HepG2 (cell line): Measurements from ENCODE around the gene BIRC2. TPM values are rescaled to one million over a fixed set of nuclear protein-coding genes. Genes with fewer than 3 reads are reported as not detected.

Experiments used
- ATM ChIP-seq: fragments of 450-650 bp; IDR thresholded peaks from 2 replicates; pipeline ENCODE4 v1.7.1; 2017; ENCODE audit warnings: mild to moderate bottlenecking, borderline replicate concordance
- CENPT ChIP-seq: sonication (generic); formaldehyde crosslinking; IDR thresholded peaks from 2 replicates; pipeline ENCODE4 v1.8.0; 2022; ENCODE audit warnings: low read depth, mild to moderate bottlenecking, moderate library complexity, missing genetic modification reagents
- DR1 ChIP-seq: sonication (generic); formaldehyde crosslinking; IDR thresholded peaks from 2 replicates; pipeline ENCODE4 v1.8.0; 2021; ENCODE audit warnings: mild to moderate bottlenecking, missing genetic modification reagents, inconsistent platforms
- FOXK1 ChIP-seq: sonication (generic); formaldehyde crosslinking; IDR thresholded peaks from 2 replicates; pipeline ENCODE4 v1.4.0; 2020; ENCODE audit warnings: low read depth, missing genetic modification reagents, borderline replicate concordance
- HHEX ChIP-seq: IDR thresholded peaks from 2 replicates; pipeline ENCODE4 v1.6.1; 2016; ENCODE audit warnings: control low read depth
- HNRNPK ChIP-seq: fragments of 200-400 bp; formaldehyde crosslinking; IDR thresholded peaks from 2 replicates; pipeline ENCODE4 v1.6.1; 2018; ENCODE audit warnings: low read length, low read depth, moderate library complexity, mild to moderate bottlenecking; ENCODE audit not compliant: poor library complexity, severe bottlenecking
- MZF1 ChIP-seq: sonication (generic); formaldehyde crosslinking; IDR thresholded peaks from 2 replicates; pipeline ENCODE4 v1.8.1; 2023; ENCODE audit warnings: mild to moderate bottlenecking, missing genetic modification reagents, borderline replicate concordance
- POLR2G ChIP-seq: fragments of 200-400 bp; formaldehyde crosslinking; IDR thresholded peaks from 2 replicates; pipeline ENCODE4 v1.6.1; 2018; ENCODE audit warnings: mild to moderate bottlenecking, low read depth, low read length, moderate library complexity
- TBX3 ChIP-seq: fragments of 450-650 bp; IDR thresholded peaks from 2 replicates; pipeline ENCODE4 v1.6.1; 2017; ENCODE audit warnings: antibody characterized with exemption, mild to moderate bottlenecking, inconsistent platforms, borderline replicate concordance
- ZNF776 ChIP-seq: sonication (generic); formaldehyde crosslinking; IDR thresholded peaks from 2 replicates; pipeline ENCODE4 v1.4.0; 2020; ENCODE audit warnings: mild to moderate bottlenecking, missing genetic modification reagents
- polyA plus RNA-seq, 8 experiments: library from polyadenylated mRNA; depleted of rRNA in 3 of 8; stranded (reverse) in 7 of 8; unstranded in 1 of 8; fragments of >200 nt; fragmentation: Illumina TruSeq in 4 of 8; extraction: Trizol in 4 of 8; gene quantifications; 2 replicates each; pipeline versions ENCODE4 v1.2.1 to v1.2.3, GENCODE V29; 2011 to 2016; ENCODE audit warnings: low read depth in 4 of 8, missing spikeins in 1 of 8, mixed read lengths in 1 of 8; ENCODE audit not compliant: insufficient read depth in 1 of 8
- total RNA-seq, 5 experiments: library from RNA; depleted of rRNA; stranded (reverse); fragments of >200 nt; fragmentation: Illumina TruSeq; extraction: Trizol; gene quantifications; 2 replicates each; pipeline ENCODE4 v1.2.3, GENCODE V29; 2016; ENCODE audit warnings: low read depth in 1 of 5
- TF ChIP-seq, protein P1 (sequence below): sonication (generic); formaldehyde crosslinking; IDR thresholded peaks from 2 replicates; pipeline ENCODE4 v1.4.0; 2020; ENCODE audit warnings: missing genetic modification reagents
- TF ChIP-seq, protein P2 (sequence below): conservative IDR thresholded peaks from 2 replicates; pipeline ENCODE4 v1.6.1; 2018; ENCODE audit warnings: missing genetic modification reagents
- TF ChIP-seq, protein P3 (sequence below): sonication (generic); formaldehyde crosslinking; IDR thresholded peaks from 2 replicates; pipeline ENCODE4 v1.9.0; 2021; ENCODE audit warnings: mild to moderate bottlenecking, missing genetic modification reagents
- TF ChIP-seq, protein P4 (sequence below): sonication (generic); formaldehyde crosslinking; IDR thresholded peaks from 2 replicates; pipeline ENCODE4; 2020; ENCODE audit warnings: missing genetic modification reagents, mild to moderate bottlenecking, borderline replicate concordance

BIRC2 gene
- total and polyA plus RNA-seq, 2 of the 13 experiments (the other 11 are each of a cell fraction or from before 2014, with no cell fraction given) = 61.7 to 62.2 TPM

DNA sequence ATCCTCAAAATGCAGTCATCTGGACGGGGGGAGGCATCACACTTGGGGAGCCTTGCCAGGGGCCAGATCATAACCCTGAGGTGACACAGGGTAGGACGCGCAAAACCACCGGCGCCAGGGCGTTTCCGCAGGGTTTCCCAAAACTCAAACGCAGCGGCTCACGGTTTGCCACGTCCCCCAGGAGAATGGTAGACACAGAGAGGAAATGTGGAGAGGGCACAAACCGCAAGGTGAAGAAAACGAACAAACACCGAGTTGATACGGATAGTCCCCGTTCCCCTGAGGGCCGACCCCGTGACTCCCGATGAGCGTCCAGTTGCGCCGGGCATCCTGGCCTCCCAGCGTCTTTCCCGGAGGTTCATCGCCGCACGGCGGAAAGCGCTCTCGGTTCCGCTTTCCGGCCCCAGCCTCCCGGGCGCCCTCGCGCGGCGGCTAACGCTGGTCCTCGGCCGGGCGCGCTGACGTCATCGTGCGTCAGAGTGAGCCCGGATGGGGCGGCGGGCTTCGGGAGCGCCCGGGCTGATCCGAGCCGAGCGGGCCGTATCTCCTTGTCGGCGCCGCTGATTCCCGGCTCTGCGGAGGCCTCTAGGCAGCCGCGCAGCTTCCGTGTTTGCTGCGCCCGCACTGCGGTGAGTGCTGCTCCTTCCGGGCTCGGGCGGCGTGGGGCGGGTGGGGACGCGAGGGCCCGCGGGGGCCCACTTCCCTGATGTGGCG, at the start of gene BIRC2 (continued):
- 0 out of 2 replicates have a peak, but pooled peaks have one; percentile 34 for TF ChIP-seq FOXK1 (CRISPR knock-in tag)
- TF ChIP-seq POLR2G = peak; percentile 84
- TF ChIP-seq ZNF776 = peak; percentile 81; the same call in 1 of the 2 replicates
- TF ChIP-seq HHEX (CRISPR knock-in tag) = no peak
- TF ChIP-seq, protein P1, sequence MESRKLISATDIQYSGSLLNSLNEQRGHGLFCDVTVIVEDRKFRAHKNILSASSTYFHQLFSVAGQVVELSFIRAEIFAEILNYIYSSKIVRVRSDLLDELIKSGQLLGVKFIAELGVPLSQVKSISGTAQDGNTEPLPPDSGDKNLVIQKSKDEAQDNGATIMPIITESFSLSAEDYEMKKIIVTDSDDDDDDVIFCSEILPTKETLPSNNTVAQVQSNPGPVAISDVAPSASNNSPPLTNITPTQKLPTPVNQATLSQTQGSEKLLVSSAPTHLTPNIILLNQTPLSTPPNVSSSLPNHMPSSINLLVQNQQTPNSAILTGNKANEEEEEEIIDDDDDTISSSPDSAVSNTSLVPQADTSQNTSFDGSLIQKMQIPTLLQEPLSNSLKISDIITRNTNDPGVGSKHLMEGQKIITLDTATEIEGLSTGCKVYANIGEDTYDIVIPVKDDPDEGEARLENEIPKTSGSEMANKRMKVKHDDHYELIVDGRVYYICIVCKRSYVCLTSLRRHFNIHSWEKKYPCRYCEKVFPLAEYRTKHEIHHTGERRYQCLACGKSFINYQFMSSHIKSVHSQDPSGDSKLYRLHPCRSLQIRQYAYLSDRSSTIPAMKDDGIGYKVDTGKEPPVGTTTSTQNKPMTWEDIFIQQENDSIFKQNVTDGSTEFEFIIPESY = peak; percentile 38; the same call in 1 of the 2 replicates
- TF ChIP-seq HNRNPK = no peak
- TF ChIP-seq, protein P2, sequence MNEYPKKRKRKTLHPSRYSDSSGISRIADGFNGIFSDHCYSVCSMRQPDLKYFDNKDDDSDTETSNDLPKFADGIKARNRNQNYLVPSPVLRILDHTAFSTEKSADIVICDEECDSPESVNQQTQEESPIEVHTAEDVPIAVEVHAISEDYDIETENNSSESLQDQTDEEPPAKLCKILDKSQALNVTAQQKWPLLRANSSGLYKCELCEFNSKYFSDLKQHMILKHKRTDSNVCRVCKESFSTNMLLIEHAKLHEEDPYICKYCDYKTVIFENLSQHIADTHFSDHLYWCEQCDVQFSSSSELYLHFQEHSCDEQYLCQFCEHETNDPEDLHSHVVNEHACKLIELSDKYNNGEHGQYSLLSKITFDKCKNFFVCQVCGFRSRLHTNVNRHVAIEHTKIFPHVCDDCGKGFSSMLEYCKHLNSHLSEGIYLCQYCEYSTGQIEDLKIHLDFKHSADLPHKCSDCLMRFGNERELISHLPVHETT = peak; percentile 77; the same call in 1 of the 2 replicates
- no peak for TF ChIP-seq CENPT (CRISPR knock-in tag)
- TF ChIP-seq TBX3 = no peak
- TF ChIP-seq, protein P3, sequence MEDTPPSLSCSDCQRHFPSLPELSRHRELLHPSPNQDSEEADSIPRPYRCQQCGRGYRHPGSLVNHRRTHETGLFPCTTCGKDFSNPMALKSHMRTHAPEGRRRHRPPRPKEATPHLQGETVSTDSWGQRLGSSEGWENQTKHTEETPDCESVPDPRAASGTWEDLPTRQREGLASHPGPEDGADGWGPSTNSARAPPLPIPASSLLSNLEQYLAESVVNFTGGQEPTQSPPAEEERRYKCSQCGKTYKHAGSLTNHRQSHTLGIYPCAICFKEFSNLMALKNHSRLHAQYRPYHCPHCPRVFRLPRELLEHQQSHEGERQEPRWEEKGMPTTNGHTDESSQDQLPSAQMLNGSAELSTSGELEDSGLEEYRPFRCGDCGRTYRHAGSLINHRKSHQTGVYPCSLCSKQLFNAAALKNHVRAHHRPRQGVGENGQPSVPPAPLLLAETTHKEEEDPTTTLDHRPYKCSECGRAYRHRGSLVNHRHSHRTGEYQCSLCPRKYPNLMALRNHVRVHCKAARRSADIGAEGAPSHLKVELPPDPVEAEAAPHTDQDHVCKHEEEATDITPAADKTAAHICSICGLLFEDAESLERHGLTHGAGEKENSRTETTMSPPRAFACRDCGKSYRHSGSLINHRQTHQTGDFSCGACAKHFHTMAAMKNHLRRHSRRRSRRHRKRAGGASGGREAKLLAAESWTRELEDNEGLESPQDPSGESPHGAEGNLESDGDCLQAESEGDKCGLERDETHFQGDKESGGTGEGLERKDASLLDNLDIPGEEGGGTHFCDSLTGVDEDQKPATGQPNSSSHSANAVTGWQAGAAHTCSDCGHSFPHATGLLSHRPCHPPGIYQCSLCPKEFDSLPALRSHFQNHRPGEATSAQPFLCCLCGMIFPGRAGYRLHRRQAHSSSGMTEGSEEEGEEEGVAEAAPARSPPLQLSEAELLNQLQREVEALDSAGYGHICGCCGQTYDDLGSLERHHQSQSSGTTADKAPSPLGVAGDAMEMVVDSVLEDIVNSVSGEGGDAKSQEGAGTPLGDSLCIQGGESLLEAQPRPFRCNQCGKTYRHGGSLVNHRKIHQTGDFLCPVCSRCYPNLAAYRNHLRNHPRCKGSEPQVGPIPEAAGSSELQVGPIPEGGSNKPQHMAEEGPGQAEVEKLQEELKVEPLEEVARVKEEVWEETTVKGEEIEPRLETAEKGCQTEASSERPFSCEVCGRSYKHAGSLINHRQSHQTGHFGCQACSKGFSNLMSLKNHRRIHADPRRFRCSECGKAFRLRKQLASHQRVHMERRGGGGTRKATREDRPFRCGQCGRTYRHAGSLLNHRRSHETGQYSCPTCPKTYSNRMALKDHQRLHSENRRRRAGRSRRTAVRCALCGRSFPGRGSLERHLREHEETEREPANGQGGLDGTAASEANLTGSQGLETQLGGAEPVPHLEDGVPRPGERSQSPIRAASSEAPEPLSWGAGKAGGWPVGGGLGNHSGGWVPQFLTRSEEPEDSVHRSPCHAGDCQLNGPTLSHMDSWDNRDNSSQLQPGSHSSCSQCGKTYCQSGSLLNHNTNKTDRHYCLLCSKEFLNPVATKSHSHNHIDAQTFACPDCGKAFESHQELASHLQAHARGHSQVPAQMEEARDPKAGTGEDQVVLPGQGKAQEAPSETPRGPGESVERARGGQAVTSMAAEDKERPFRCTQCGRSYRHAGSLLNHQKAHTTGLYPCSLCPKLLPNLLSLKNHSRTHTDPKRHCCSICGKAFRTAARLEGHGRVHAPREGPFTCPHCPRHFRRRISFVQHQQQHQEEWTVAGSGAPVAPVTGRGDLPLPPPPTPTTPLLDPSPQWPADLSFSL (CRISPR knock-in tag) = no peak
- peak; percentile 72; the same call in 1 of the 2 replicates for TF ChIP-seq DR1 (CRISPR knock-in tag)
- TF ChIP-seq, protein P4, sequence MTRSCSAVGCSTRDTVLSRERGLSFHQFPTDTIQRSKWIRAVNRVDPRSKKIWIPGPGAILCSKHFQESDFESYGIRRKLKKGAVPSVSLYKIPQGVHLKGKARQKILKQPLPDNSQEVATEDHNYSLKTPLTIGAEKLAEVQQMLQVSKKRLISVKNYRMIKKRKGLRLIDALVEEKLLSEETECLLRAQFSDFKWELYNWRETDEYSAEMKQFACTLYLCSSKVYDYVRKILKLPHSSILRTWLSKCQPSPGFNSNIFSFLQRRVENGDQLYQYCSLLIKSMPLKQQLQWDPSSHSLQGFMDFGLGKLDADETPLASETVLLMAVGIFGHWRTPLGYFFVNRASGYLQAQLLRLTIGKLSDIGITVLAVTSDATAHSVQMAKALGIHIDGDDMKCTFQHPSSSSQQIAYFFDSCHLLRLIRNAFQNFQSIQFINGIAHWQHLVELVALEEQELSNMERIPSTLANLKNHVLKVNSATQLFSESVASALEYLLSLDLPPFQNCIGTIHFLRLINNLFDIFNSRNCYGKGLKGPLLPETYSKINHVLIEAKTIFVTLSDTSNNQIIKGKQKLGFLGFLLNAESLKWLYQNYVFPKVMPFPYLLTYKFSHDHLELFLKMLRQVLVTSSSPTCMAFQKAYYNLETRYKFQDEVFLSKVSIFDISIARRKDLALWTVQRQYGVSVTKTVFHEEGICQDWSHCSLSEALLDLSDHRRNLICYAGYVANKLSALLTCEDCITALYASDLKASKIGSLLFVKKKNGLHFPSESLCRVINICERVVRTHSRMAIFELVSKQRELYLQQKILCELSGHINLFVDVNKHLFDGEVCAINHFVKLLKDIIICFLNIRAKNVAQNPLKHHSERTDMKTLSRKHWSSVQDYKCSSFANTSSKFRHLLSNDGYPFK (CRISPR knock-in tag) = peak; percentile 85
- TF ChIP-seq MZF1 (CRISPR knock-in tag) = 0 out of 2 replicates have a peak, but pooled peaks have one; percentile 65
- TF ChIP-seq ATM = no peak
